Superior temporal gyrus (tissue), 1 donor: ENCODE data around the gene MYB.

Source experiments
- DNase-seq: peaks from one replicate; pipeline ENCODE4 v3.0.0-alpha.2; 2016; ENCODE audit errors: extremely low spot score

Gene MYB

DNA sequence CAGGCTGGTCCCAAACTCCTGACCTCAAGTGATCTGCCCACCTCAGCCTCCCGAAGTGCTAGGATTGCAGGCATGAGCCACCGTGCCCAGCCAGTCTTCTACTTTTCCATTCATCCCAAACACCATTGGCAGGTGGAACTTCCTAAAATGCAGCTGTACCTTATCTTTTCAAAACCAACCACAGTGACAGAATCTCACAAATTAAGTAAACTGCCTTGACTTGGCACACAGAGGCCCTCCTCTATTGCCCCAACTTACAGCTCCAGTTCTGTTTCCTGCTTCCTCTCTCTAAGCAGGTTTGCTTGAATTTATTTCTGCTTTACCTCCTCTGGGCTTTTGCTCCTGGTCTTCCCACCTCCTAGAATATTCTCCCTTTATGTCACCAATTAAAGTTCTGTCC lies 7.6 kb downstream of the MYB start:
- DNase-seq: no peak

DNA sequence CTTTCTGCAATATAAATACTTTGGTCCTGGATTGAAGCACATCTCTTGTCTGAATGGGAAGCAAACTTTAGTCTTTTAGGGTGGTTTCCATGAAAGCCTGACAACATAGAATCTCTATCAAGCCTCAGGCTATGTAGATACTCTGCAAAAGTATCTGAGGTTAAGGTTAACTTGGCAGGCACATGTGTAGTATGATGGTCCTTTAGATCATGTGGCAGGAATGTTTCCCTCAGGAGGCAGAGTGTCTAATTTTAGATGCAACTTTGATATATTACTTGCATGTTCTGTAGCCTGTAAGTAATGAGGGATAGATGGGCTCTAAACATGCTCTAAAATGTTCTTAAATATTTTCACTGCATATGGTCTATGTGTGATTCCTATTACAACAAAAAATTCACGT lies 8.2 kb downstream of the MYB start:
- no peak for DNase-seq

DNA sequence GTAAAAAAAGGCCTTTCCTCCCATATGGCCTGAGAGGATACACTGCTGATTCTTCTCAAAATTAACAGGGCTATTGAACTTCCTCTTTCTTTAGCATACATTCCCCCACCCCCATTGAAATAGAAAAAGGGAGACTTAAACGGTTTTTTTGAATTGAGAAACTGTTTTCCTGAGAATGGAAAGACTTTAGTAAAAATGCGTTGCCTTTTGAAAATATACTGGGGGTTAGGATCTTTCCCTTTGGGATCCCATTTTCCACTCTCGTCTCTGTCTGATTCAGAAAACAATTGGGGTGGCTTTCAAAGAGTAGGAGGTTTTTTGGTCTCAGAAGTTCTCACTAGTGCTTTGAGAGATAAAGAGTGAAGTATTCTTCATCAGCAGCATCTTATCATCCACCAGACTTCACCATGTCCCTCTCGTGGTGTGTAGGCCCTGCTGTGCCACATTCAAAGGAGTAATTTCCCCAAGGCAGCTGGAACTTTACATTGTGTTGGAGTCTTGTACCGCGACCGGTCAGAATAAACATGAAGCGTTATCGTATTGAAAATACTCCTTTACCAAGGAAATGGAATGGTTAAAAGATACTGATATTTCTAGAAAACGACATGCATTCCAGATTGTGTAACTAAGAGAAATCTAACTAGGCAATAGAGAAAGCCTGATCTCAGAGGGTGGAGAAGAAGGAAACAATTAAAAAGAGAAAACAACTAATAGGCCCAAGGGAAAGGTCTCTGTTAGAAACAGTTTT lies 10.6 kb downstream of the MYB start:
- no peak for DNase-seq

DNA sequence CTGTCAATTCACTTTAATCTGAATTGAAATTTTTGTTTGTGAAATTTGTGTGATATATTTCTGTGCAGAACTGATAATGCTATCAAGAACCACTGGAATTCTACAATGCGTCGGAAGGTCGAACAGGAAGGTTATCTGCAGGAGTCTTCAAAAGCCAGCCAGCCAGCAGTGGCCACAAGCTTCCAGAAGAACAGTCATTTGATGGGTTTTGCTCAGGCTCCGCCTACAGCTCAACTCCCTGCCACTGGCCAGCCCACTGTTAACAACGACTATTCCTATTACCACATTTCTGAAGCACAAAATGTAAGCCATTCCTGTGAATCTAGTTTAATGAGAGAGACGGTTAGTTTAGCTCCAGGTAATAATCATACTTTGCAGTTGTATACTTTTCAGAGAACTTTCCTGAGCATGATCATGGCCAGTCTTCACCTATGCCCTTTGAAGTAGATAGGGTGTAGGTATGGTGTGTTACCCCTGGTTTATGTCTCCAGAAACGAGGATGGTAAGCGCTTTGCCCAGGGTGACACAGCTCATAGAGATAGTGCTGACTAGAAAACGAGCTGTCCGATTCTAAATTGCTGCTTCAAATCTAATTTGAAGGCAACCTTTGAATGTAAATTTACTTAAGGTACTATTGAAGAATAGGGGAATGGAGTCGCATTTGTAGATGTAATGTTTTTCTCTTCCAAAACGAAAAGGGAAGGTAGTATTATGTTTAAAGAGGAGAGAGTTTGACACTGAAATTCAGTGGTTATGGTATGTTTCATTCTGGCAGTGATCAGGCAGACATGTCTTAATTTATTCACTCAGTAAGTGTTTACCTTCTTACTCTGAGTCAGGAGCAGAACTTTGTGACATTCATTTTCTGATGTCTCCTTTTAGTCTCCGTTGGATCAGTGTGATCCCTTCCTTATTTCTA lies 11.4 kb downstream of the MYB start:
- no peak for DNase-seq

DNA sequence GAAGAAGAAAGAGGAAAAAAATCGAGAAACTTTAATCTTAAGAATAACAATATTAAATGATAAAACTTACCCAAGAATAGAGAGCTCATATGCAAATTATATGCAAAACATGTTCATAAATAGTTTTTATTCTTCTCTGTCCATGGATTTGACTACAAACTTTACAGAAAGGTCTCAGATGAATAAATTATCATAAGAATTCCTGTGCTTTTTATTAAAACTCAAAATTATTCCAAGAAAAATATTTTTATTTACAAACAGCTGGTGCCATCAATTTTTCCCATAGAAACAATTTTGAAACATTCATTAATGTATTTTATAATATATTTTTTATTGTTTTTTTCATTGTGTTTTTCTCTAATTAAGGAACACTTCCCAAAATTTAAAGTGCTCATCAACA lies 12.1 kb downstream of the MYB start:
- no peak for DNase-seq

DNA sequence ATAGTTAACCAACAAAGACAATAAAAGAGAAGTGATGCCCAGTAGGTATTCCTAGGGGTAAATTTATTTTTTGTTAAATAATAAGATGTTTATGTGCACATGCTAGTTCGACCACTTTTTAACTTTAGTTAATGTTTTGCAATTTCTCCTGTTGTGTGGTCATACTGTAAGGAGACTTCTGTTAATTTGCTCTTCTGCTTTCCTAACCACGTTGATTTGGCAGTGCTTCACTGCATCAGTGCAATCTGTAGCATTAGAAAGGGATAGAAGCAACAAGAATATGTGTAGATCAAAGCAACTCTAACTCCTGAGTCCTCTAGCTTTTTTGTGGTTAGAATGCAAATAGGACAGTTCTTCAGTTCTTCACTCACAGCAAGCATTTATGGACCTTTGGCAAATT lies 13.9 kb downstream of the MYB start:
- DNase-seq: no peak

DNA sequence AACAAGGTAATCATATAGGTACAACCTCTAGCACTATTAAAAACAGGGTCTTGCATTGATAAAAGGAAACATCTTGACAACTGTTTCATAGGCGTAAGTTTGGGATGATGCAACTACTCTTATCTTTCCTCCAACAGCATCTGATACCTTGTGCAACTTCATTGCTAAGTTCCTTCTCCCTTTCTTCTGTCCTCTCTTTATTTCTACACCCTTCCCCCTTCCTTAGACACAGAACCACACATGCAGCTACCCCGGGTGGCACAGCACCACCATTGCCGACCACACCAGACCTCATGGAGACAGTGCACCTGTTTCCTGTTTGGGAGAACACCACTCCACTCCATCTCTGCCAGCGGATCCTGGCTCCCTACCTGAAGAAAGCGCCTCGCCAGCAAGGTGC lies 14.4 kb downstream of the MYB start:
- no peak for DNase-seq

DNA sequence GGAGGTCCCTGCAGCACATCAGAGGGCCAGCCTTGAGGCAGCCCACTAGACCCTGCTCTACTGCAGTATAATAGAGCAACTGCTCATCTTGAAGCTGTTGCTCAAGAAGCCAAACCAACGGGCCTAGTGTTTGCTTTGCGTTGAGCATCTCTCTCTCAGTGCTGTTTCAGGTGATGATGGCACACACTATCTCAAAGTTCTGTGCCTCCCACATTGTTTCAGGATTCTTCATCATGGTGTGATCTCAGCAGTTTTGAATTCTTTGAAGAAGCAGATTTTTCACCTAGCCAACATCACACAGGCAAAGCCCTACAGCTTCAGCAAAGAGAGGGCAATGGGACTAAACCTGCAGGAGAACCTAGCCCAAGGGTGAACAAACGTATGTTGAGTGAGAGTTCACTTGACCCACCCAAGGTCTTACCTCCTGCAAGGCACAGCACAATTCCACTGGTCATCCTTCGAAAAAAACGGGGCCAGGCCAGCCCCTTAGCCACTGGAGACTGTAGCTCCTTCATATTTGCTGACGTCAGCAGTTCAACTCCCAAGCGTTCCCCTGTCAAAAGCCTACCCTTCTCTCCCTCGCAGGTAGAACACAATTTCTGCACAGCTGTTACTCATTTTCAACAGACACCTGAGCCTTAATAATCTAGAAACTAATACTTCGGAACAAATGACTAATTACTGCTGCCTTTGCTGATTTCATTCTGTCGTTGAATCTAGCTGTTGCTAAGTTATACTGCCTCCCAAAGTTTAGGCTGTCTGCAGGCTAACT lies 15.8 kb downstream of the MYB start:
- no peak for DNase-seq

DNA sequence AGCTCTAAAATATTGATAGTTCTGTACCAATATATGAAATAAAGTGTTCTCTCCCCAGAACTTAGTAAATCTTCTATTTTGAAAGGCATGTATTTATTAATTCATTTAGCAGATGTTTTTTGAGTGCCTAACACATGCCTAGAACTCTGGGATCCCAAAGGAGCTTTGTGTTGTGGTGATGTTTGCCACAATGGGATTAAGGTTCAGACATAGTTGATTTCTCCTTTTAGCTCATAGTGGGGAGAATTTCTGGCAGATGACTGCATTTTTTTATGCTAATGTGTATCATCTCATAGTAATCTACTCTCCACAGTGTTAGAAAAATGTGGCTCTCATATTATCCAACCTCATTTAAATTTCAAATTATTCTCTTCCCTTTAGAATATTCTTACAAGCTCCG lies 21.7 kb downstream of the MYB start:
- no peak for DNase-seq

DNA sequence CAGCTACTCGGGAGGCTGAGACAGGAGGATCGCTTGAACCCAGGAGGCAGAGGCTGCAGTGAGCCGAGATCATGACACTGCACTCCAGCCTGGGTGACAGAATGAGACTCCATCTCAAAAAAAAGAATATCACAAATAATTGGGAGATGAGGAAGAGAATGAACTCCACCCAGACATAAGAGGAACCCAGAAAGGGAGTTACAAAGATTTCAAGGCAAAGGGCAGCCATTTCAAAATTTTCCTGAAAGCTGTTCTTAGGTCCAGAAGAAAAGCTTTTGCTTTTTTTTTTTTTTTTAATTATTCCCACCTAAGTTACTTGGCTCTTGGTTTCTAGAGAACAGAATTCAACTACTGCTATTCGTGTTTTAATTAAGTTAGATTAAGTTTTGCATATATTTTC lies 23.8 kb downstream of the MYB start:
- no peak for DNase-seq

DNA sequence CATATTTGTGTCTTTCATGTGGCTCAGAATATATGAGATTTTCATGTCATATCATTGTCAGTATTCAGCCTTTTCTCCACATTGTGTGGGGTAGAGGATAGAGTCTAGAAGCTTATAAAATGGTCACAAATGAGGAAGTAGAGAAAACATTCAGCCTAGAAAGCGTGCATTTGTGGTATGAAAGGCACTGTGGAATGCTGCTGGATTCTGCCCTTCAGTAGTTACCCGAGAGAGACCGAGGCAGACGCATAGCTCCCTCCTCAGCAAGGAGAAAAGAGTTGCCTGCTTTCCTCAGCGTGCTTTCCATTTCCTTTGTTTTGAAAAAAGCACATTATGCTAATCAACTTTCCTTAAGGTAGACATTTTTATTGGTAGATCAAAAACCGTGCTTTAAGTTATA lies 28.7 kb downstream of the MYB start:
- DNase-seq: no peak

DNA sequence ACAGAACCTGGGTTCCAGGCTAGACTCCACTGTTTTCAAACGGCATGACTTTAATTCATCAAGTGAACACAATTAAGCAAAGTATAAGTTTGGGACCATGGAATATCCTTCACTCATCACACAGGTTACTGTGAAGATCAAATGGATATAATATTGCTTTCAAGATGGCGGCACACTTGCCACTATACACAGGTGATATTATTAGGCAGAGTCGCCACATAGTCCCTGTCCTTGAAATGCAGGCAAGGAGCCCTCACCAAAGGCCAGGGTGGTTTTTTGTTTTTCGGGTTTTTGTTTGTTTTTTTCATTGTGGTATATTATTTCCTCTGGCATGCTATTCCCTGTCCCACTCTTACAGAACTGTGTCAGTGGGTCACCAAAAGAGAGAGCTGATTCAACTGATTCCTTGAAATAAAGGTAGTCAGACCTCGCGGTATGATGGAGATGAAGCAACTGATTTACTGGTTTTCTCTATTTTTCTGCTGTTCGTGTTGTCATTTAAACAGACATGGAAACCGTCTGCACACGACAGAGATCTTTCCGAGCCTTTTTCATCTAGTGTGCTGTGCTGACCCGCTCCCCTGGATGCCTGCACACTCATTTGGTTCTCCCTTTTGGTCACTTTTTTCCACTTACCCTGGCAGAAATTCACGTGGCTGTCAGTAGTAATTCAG lies 29.7 kb downstream of the MYB start:
- DNase-seq: no peak

DNA sequence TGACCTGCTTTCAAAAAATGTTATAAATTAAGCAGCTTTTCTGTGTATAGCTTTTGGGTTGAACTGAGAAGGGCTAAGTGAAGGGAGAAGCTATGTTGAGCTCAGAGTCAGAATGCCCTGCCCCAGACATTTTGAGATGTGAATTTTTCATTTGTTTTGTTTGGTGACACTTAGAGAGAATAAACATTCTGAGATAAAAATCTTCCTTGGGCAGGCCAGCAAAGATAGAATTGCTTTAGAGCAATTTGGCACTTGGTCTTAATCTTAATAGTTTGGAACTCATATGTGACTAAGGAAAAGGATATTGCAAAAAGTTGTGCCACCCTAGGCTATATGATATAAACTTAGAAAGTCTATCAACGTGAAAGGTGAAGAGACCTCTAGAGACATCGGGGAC lies 30.2 kb downstream of the MYB start:
- no peak for DNase-seq

DNA sequence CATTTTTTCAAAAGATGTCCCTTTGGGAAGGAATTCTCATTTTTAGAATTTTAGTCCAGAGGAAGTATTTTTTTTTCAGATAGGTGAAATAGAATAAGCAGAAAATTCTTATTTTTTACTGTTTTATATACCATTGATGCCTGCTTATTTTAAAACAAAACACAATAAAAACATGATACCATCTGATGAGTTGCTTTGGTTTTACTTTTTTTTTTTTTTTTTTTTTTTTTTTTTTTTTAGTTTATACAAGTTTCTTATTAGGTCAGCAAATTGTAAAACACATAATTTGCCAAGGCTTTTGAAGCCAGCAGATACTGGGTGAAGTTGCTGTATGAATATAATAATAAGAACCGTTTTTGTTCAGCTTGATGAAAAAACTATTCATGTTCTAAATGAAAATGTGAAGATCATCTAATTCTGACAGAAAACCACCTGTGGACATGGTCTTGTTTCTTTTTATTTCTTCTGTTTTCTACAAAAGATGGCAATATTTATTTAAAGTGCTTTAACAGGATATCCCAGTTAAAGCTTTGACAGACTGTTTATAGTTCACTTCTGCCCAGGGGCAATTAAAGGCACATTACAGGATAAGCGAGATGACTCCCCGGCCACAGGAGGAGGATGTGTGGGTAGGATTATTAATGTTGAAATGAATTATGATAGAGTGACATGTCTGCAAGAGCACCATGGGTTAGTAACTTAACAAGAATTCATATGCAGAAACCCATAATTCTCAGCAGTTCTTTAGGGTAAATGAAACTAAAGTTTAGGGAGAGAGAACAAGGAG lies 31.1 kb downstream of the MYB start:
- DNase-seq: no peak

DNA sequence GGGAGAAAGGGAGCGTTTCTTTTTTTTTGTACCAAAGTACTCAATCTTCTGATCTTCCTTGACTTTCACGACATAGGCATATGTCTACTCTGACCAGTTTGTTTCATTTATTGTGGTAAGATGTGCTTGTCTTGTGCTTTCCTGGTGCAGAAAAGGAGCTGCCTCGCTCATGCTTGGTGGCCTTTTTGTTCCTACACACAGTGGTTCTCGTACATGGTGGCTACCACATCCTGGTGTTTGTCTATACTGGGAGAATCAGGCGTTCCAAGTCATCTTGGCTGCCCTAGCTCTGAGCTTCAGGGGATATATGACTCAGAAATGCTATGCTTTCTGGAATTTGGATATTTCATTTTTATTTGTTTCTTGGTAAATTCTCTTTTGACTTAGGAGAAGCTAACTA lies 31.8 kb downstream of the MYB start:
- no peak for DNase-seq

DNA sequence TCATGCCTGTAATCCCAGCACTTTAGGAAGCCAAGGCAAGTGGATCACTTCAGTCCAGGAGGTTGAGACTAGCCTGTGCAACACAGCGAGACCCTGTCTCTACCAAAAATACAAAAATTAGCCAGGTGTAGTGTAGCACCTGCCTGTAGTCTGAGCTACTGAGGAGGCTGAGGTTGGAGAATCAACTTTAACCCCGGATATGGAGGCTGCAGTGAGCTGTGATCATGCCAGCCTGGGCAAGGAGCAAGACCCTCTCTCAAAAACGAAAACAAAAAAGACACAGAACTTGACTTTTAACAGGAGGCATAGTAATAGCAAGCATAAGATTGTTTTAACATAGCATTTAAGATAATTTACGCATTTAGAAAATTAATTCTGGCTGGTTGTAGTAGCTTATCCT lies 32.5 kb downstream of the MYB start:
- DNase-seq: no peak

DNA sequence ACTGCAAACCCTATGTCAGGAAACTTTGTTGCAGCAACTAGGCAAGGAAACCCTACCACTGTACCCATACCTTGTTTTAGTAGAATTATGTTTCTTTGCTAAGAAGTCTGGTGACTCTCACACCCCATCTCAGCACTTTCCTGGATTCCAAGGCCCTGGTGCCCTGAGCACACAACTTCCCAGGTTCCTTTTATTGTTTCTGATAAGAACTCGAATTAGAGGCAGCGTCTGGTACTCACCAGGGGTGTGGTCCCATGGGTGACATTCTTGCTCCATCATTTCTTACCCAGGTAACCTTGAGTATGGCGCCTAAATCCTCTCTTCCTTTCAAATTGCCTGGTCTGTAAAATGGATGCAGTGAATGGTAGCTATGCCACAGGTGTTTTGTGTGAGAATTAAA lies 34.1 kb downstream of the MYB start:
- DNase-seq: no peak

DNA sequence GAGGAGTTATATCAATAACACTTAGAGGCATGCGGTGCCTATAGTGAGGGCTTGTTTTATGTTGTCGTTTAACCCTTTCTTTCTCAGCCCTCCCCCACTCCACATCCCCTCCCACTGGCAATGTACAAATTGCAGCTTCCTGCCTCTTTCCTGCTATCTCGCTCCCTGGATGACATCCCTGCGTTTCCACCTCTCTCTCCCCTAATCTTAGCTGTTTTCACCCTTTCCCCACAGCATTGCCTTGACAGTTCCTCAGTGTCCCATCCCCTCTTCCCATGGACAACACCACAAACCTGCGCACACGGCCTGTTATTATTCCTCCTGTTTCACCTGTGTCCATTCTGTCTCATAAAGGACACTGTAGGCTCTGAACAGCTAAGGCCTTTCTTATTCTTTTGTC lies 34.5 kb downstream of the MYB start:
- DNase-seq: no peak

DNA sequence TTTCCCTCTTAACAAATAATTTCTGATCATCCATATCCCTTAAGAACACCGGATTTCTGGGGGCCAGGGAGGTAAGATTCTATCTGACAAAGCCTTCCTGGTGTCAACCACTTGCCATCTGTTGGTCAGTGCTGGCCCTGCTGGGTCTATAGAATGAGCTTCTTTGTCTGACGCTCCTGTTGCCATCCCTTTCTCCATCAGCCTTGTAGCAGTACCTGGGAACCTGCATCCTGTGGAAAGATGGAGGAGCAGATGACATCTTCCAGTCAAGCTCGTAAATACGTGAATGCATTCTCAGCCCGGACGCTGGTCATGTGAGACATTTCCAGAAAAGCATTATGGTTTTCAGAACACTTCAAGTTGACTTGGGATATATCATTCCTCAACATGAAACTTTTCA lies 36.6 kb downstream of the MYB start:
- DNase-seq: no peak

DNA sequence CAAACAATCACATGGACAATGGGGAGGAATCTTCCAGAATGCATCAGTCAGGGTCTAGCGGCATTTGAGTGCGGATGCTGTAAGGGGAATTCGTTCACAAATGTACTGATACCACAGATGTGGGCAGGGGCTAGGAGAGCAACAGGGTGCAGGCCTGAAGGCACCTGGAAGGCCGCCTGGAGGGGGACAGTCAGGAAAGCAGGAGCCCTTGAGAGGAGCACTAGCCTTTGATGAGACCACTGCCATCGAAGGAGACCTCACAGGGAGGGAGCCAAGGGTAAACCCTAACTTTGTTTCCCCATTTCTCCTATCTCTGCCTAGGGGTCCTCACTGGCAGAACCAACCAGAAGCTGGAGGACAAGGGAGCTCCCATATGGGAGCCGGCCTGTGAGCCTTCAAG lies 38.2 kb downstream of the MYB start:
- no peak for DNase-seq

DNA sequence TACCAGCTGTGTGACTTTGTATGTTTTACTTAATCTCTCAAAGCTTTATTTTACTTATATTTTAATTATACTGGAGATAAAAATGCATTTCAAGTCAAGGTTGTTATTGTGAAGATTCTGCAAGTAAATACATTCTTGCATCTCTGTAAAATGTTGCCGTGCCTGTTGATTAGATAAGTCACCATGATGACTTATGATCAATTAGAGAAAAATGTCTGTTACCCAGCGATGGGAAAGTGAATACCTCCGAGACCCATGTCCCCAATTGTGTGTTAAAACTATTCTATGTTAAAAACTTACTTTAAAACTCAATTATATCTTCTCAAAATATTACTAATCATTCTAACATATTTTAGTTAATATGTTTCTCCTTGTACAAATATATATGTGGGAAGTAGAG lies 39.9 kb downstream of the MYB start:
- no peak for DNase-seq
